Glomerular visceral epithelial cell (primary cell): ENCODE data around the gene EPPIN.

ENCODE experiments used
- DNase-seq: peaks from one replicate; pipeline ENCODE4 v3.0.0-alpha.2; 2016; ENCODE audit errors: extremely low spot score

Gene EPPIN

GRCh38 chr20:45538209-45538799 is 8.9 kb downstream of the EPPIN start:
- DNase-seq: no peak

GRCh38 chr20:45527294-45527693 is 19.9 kb downstream of the EPPIN start:
- no peak for DNase-seq

DNA sequence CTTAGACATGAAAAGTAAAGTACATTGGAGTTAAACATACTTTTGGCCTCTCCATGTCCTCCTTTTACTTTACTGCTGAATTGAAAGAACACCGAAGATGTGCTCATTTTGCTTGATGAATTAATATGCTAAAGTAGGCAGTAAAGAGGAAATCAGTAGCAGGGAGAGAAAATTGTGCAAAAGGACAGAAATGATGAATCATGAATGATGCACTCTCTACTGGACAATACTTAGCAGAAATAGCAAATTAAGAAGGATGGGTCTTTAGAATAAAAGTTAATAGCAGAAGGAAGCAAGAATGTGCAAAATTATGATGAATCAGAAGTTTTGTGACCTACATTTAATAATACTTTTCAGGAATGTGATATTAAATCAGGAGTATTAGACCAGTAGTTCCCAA is 23.4 kb downstream of the EPPIN start:
- DNase-seq: no peak

- DNase-seq: no peak
Measured at GRCh38 chr20:45518282-45518681, 28.9 kb downstream of the EPPIN start.

DNA sequence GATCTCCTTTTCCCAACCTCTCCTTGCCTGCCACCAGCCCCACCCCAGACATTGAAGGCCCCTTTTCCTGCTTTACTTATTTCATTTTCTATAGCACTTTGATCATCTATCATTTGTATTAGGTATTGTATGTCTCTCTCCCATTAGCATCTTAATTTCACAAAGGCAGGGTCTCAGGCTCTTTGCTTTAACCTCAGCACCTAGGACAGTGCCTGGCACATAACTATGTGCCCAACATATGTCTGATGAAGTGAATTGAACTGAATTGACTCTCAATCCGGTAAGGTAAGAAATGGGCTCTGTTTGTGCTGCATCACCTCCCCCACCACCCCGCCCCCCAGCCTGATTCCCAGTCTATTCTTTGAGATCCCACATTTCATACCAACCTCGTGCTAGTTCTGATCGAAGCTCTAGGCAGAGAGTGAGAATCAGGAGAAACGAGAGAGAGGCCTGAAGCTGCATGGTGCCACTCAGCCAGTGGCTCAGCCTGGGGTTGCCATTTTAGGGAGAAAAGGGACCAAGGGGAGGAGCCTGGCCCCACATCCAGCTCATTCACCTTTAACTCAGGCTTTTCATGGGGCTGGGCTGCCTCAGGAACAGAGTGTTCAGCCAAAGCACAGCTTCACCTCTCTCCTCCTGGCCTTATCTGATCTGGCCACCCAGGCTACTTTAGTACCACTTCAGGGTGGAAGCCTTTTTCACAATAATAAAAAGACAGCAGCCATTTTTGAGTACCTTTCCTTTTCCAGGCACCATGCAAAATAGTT is 31.9 kb downstream of the EPPIN start, which contains the start of gene SPINT3:
SPINT3 (minus strand) TSS at position 476 of the 767 bp plus-strand sequence; CDS start at position 462, 14 bp downstream.
- DNase-seq: no peak

- DNase-seq: no peak
Measured at GRCh38 chr20:45510242-45510862, 36.8 kb downstream of the EPPIN start.

DNA sequence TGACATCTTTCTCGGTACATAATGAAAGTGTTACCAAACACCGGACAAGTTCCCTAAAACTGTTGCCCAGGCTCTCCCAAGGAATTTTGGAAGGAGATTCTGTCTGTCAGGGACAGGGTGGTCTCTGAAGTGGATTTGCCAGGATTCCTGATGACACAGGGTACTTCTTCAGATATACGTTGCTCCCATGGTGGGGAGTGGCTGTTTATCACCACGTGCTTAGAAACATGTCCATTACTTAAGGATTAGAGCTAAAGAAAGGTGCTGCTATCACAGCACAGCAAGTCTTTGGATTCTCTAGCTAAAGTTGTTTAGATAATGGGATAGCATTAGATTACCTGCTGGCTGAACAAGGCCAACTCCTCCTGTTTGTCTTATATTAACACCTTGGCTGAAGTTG is 38.1 kb downstream of the EPPIN start:
- no peak for DNase-seq

DNA sequence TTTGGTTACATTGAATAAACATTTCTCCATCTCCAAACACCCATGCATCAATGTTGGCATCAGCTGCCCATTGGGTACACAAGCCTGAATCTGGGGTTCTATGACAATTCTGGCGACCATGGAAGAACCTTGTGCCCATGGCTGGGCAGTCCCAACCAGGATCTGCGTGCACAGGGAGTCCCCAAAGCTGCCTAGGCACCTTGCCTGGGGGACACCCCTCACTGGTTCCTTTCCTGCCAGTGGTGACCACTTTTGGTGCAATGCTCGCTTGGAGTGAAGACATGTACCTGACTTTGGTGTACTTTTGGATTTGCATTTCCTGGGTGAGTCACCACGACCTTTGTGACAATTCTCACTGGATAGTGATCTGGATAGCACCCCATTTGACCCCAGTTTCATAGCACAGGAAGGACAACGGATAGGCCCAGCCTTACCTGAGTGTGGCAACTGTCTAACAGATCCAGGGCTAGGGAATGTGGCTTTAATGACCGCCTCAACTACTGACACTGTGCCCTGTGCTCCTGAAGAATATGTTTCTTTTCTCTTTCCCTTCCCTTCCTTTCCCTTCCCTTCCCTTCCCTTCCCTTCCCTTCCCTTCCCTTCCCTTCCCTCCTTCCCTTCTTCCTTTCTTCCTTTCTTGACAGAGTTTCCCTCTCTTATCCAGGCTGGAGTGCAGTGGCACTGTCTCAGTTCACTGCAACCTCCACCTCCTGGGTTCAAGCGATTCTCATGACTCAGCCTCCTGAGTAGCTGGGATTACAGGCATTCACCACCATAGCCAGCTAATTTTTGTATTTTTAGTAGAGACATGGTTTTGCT is 38.9 kb downstream of the EPPIN start:
- DNase-seq: no peak

DNA sequence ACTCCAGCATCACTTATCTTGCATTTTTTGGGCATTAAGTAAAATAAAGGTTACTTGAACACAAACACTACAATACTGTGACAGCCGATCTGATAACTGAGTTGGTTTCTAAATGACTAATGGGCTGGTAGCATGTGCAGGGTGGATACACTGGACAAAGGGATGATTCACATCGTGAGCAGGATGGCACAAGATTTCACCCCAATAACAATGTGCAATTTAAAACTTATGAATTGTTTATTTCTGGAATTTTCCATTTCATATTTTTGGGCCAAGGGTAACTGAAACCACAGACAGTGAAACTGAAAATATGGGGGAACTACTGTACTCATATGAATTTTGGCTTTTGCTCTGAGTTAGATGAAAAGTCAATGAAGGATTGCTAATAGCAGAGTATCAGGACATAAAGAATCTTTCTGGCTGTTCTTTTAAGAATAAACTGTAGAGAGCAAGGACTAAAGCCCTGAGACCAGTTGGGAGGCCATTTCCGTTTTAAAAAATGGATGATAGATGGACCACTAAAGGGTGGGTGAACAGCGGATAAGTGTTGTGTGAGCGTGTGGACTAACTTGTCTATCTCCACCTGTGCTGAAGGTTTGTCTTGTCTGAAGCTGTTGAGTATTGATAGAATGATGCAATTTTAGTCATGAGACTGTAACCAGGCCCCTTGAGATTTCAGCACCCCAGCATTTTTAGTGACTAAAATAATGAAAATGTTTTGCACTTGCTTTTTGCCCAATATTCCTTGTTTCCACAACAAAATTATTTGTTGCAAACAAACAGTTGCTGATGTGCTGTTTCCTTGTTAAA is 40.0 kb downstream of the EPPIN start:
- DNase-seq: no peak

DNA sequence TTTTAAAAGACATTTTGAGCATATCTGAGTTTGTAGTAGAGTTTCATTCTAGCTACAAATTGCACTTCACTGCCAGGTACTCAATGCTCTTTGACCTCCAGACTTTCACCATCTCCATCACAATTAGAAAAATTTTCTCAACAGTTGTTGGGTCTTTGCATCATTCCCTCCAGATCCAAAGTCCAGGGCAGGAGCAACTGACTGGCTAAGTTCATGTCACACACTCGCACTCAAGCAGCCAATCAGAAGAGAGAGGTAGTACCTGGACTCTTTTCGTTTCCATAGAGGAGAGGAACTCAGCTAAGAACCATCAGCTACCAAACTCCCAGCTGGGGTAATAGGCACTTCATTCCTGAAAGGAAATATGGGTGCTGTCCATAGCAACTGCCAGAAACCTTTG is 40.8 kb downstream of the EPPIN start:
- DNase-seq: no peak

DNA sequence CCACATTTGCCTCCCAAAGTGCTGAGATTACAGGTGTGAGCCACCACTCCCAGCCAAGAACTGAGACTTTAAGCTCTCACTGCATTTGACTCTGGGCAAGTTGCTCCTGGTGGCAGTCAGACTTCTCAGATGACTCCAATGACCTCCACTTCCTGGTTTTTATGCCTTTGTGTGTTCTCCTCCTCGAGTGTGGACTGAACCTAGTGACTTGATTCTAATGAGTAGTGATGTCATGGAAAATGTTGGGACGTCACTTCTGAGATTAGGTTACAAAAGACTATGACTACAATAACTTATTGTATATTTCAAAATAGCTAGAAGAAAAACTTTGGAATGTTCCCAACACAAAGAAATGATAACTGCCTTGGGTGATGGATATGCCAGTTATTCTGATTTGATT is 43.8 kb downstream of the EPPIN start:
- no peak for DNase-seq

DNA sequence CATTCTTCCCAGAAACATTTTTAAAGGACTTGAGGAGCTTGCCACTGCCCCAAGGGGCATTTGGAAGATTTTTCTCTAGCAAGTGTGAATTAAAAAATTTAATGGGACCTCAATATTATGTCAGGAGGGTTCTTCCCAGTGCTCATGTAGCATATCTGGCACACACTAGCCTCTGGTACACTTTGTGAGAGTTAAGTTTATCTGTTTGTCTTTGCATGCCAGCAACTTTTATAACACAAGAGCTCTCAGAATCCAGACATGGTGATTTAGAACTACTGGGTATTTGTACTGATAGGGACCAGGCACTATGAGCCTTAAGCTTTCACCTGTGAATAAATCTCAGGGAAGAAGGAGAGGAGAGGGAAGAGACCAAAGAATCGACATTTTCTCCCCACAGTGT is 44.6 kb downstream of the EPPIN start:
- no peak for DNase-seq

DNA sequence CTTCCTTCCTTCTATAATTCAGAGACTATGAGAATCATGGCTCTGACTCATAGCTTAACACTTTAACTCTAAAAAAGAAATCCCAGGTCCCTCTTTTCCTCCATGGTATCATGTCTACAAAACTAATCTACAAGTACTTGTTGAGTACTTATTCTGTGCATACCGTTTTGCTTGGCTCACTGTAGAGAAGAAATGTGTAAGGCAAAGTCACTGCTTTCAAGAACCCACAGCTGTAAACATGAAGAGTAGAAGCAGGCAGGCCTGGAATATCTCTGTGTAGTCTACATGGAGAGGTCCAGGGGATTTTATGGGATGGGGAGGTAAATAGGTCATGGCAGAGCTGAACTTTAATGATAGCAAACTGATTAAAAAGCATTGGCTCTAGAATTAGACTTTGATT is 45.6 kb downstream of the EPPIN start:
- DNase-seq: no peak

DNA sequence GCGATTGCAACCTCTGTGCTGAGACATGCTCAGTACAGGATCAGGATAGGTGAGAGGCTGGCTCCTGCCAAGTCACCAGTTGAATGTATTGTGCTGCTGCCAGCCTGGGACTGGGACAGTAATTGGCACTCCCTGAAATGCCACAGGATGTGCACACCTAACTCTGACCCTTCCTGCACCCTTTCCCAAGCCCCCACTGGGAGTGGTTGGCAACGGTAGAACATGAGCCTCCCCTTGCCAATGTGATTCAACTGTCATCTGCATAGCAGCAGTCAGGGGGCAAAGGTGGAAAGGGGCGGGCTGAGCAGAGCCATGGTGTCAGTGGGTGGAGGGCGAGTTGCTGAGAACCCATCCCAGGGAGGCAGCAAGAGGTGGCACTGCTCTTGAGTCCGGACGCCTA is 47.2 kb downstream of the EPPIN start:
- DNase-seq: no peak

DNA sequence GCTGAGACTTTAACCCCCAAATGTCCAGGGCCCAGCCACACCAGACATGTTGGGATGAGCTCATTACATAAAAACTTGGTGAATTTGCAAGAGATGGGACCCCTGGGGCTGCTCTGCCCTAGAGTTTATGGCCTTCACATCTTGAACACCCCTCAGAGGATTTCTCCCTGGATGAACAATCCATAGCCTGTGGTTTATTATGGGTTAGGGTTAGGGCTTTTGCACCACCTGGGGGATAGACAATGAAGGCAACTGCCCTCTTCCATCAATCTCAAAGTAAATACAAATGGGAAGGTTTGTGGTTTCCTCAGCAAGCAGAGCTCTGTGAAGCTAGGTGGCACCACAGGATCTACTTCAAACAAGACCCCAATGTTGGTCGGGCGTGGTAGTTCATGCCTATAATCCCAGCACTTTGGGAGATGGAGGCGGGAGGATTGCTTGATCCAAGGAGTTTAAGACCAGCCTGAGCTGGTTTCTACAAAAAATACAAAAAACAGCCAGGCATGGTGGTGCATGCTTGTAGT is 49.2 kb downstream of the EPPIN start:
- no peak for DNase-seq

DNA sequence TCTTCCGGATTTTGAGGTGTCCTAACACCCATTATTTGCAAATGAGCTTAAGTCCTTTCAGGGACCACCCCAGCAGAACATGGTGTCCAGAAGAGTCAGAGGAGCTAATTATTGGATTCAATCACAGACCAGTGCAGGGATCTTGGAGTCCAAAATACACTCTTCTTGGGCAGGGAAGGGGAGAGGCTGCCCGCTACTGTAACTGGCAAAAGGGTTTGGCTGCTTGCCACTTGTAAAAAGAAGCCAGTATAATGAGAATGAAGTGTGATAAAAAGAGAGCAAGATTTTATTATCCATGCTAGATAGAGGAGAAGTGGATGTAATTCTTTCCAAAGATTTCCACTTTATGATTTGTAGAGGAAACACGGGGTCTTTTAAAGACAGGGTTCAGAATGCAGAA is 51.0 kb downstream of the EPPIN start:
- no peak for DNase-seq

DNA sequence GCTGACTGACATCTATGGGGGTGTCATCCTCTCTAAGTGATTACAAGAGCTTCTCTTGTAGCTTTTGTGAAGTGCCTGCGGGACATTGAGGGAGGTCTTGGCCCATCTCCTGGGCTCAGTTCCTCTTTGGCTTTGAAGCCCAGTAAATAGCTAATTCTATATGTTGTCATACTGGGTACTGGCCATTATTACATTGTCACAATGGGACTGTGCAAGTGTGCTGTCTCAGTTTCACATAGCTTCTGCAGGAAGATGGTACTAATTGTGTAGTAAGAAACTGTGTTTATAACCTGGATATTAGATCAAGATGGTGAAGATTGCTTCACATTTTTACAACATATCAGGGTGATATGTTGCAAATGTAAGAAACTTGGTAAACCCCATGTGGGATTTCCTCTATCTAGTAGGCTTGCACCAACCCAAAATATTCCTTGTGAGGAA is 51.7 kb downstream of the EPPIN start:
- DNase-seq: no peak
